Airway epithelial cell (primary cell): ENCODE measurements around the gene VSTM5. TPM values are rescaled to one million over a fixed set of nuclear protein-coding genes. Genes with fewer than 3 reads are reported as not detected.

Experiments
- total RNA-seq: library from RNA; depleted of rRNA; stranded (reverse); fragments of >200 nt; gene quantifications from 2 replicates; pipeline ENCODE4 v1.2.3, GENCODE V29; 2015

VSTM5 gene, protein sequence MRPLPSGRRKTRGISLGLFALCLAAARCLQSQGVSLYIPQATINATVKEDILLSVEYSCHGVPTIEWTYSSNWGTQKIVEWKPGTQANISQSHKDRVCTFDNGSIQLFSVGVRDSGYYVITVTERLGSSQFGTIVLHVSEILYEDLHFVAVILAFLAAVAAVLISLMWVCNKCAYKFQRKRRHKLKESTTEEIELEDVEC
- 0.09 and 0.35 TPM in 2 replicates for total RNA-seq

DNA sequence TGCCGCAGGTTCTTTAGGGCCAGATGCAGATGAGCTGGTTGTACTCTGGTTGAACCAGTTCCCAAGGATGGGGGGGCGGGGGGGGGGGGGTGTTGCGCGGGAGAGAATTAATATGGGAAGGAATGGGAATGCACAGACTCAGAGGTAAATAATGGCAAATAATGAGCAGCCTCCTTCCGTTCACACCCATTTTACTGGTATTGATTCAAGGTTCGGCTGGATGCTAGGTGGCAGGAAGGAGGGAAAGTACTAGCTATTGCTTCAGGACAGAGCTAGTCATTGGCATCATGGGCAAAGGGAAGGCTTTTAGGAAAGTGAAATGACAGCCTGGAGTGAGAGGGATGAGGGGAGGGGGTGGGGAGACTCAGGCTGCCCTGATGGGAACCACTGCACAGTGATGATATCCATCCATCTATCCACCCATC is at the start of gene VSTM5:
Gene VSTM5 (minus strand): TSS at position 25 of the 425 bp plus-strand sequence. CDS start 116 bp downstream, outside the sequence.

DNA sequence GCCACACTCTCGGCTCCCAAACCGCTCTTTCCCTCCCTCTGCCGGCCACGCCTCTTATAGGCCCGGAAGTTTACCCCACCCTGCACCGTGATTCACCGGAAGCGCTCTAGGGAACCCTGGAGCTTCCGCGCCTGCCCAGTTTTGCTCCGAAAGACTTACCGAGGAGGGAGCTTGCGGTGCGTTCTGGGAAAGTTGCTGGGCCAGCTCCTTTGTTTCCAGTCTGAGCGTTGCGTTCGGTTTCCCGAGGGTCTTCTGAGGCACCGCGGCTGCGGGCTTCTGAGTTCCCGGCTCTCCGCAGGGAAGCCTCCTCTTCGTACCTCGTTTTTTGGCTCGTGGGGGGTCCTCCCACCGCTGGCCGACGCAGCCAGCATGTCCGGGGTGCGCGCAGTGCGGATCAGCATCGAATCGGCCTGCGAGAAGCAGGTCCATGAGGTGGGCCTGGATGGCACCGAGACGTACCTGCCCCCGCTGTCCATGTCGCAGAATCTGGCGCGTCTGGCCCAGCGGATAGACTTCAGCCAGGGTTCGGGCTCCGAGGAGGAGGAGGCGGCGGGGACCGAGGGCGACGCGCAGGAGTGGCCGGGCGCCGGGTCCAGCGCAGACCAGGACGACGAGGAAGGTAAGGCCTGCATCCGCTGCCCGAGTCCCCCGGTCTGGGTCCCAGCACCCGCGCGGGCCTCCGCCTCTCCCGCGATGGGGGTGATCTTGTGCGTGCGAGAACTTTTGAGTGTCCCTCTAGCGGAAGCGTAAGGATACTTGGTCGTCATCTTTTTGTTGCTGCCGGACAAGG is 66.1 kb downstream of the VSTM5 start, which contains the start of gene MED17:
Gene MED17 (plus strand): TSS at position 138 of the 790 bp plus-strand sequence. CDS start 232 bp downstream, at position 370.

Other genes starting within 250 kb of the VSTM5 start
- 7.9 and 11.9 TPM in 2 replicates for gene CEP295, start 188.9 kb downstream of the VSTM5 start, total RNA-seq
- 85.1 and 92.5 TPM in 2 replicates for gene TAF1D, start 109.1 kb downstream of the VSTM5 start, total RNA-seq
- 6.6 and 13.3 TPM in 2 replicates for gene C11orf54, start 108.9 kb downstream of the VSTM5 start, total RNA-seq
- 22.1 and 27.5 TPM in 2 replicates for gene MED17, start 66.3 kb downstream of the VSTM5 start, total RNA-seq
- gene HEPHL1, start 170.7 kb upstream of the VSTM5 start, total RNA-seq, result 0.79 and 1.1 TPM in 2 replicates